OCI-M1 (cell line): ENCODE results near the gene KCNAB1.

Source experiments
- DNase-seq: peaks from one replicate; lab custom pipeline; 2025; lab: John Stamatoyannopoulos, UW

KCNAB1 gene

GRCh38 chr3:156492801-156493261 lies 372.5 kb downstream of the KCNAB1 start:
- no peak for DNase-seq

GRCh38 chr3:156493887-156494286 lies 373.5 kb downstream of the KCNAB1 start:
- no peak for DNase-seq

GRCh38 chr3:156495816-156496215 lies 375.4 kb downstream of the KCNAB1 start:
- DNase-seq: no peak

- DNase-seq: no peak
These were observed 376.9 kb downstream of the KCNAB1 start for GRCh38 chr3:156497326-156497725.

GRCh38 chr3:156498307-156498706 lies 377.9 kb downstream of the KCNAB1 start:
- no peak for DNase-seq

GRCh38 chr3:156507285-156507684 lies 386.9 kb downstream of the KCNAB1 start:
- DNase-seq: no peak

- peak; percentile 76 for DNase-seq
These were observed 389.1 kb downstream of the KCNAB1 start for GRCh38 chr3:156509189-156510174.

- no peak for DNase-seq
These were observed 391.8 kb downstream of the KCNAB1 start for GRCh38 chr3:156511987-156512677.

- DNase-seq: no peak
These were observed 393.2 kb downstream of the KCNAB1 start for GRCh38 chr3:156513619-156514018.

- no peak for DNase-seq
These were observed 395.9 kb downstream of the KCNAB1 start for GRCh38 chr3:156516284-156516683.

- DNase-seq: peak; percentile 22
These were observed 396.6 kb downstream of the KCNAB1 start for GRCh38 chr3:156516961-156517360.

- DNase-seq: no peak
These were observed 398.3 kb downstream of the KCNAB1 start for GRCh38 chr3:156518726-156519125.

GRCh38 chr3:156519758-156520162 lies 399.4 kb downstream of the KCNAB1 start:
- no peak for DNase-seq

- peak; percentile 2 for DNase-seq
These were observed 402.3 kb downstream of the KCNAB1 start for GRCh38 chr3:156522673-156523072.

- no peak for DNase-seq
These were observed 405.4 kb downstream of the KCNAB1 start for GRCh38 chr3:156525808-156526207.

GRCh38 chr3:156527060-156527459 lies 406.7 kb downstream of the KCNAB1 start:
- no peak for DNase-seq

- no peak for DNase-seq
These were observed 410.6 kb downstream of the KCNAB1 start for GRCh38 chr3:156530980-156531379.

- DNase-seq: no peak
These were observed 412.4 kb downstream of the KCNAB1 start for GRCh38 chr3:156532730-156533129.

- no peak for DNase-seq
These were observed 412.8 kb downstream of the KCNAB1 start for GRCh38 chr3:156533205-156533604.

GRCh38 chr3:156535162-156535627 lies 414.8 kb downstream of the KCNAB1 start:
- peak; percentile 47 for DNase-seq

GRCh38 chr3:156535798-156536197 lies 415.4 kb downstream of the KCNAB1 start:
- DNase-seq: no peak

GRCh38 chr3:156536524-156537316 lies 416.3 kb downstream of the KCNAB1 start:
- DNase-seq: peak; percentile 29
